ENCODE data around the gene PTPRT.

PTPRT gene

GRCh38 chr20:42461291-42461690 lies 728.4 kb downstream of the PTPRT start:
- no peak overlapping the region for H2BK120ac ChIP-seq (ENCODE audit: low read depth, low read length)
- H4K91ac ChIP-seq (ENCODE audit: low read length) = no peak overlapping the region
- DNase-seq = no peak
- H3K4me3 ChIP-seq (ENCODE audit: insufficient read depth in 1 of 2, low read depth in 1 of 2, low read length in 2 of 2) = no peak overlapping the region
- no peak overlapping the region for H3K18ac ChIP-seq (ENCODE audit: low read depth in 1 of 2, low read length in 2 of 2)
- H3K9me3 ChIP-seq (ENCODE audit: control insufficient read depth, low read length) = no peaks in the 10 kb centered on the region
- no peaks in the 10 kb centered on the region for H3K79me1 ChIP-seq (replicated peaks; ENCODE audit: low read length, poor library complexity, severe bottlenecking)
- H2BK5ac ChIP-seq (ENCODE audit: low read depth, low read length, poor library complexity, severe bottlenecking) = no peak overlapping the region
- H3K36me3 ChIP-seq (ENCODE audit: control insufficient read depth in 1 of 2, insufficient read depth in 2 of 2, low read depth in 1 of 2, low read length in 2 of 2) = no peaks in the 10 kb centered on the region
- no peak overlapping the region for H3K4me2 ChIP-seq (ENCODE audit: low read length, poor library complexity, severe bottlenecking)
- H2AK5ac ChIP-seq (ENCODE audit: low read length, severe bottlenecking) = no peak overlapping the region
- H2AFZ ChIP-seq (ENCODE audit: low read depth, low read length) = no peak overlapping the region
- H3K27ac ChIP-seq (ENCODE audit: low read length, poor library complexity, severe bottlenecking) = no peak overlapping the region
- H4K8ac ChIP-seq (ENCODE audit: low read length) = no peak overlapping the region
- H3K27me3 ChIP-seq (ENCODE audit: control insufficient read depth in 1 of 2, insufficient read depth in 1 of 2, low read length in 2 of 2) = no peaks in the 10 kb centered on the region
- no peaks in the 10 kb centered on the region for H3K4me1 ChIP-seq (ENCODE audit: control insufficient read depth, insufficient read depth, low read depth, low read length)
- no peak overlapping the region for H3K23ac ChIP-seq (ENCODE audit: low read length in 2 of 2)
- no peak overlapping the region for H3K4ac ChIP-seq (ENCODE audit: low read depth in 1 of 2, low read length in 2 of 2)
- no peak overlapping the region for H3K9ac ChIP-seq (ENCODE audit: low read length)
- H3K14ac ChIP-seq (ENCODE audit: low read length in 2 of 2) = no peak overlapping the region
- WGBS = no CpG with 5 or more reads among the region's 2 CpGs
- no peak overlapping the region for H2BK12ac ChIP-seq (ENCODE audit: low read length in 2 of 2)
- H2BK15ac ChIP-seq (ENCODE audit: low read depth, poor library complexity, severe bottlenecking) = no peak overlapping the region

- no peak for DNase-seq
- Histone ChIP-seq H2BK15ac (ENCODE audit: low read depth, poor library complexity, severe bottlenecking) (no peak overlapping the region), H3K27ac (ENCODE audit: low read length, poor library complexity, severe bottlenecking) (no peak overlapping the region), H2AK5ac (ENCODE audit: low read length, severe bottlenecking) (no peak overlapping the region), H3K4ac (ENCODE audit: low read depth in 1 of 2, low read length in 2 of 2) (no peak overlapping the region), H3K23ac (ENCODE audit: low read length in 2 of 2) (no peak overlapping the region), H4K8ac (ENCODE audit: low read length) (no peak overlapping the region), H3K9me3 (ENCODE audit: control insufficient read depth, low read length) (no peaks in the 10 kb centered on the region), H3K4me2 (ENCODE audit: low read length, poor library complexity, severe bottlenecking) (no peak overlapping the region), H2BK5ac (ENCODE audit: low read depth, low read length, poor library complexity, severe bottlenecking) (no peak overlapping the region), H3K79me1 (replicated peaks; ENCODE audit: low read length, poor library complexity, severe bottlenecking) (no peaks in the 10 kb centered on the region), H2BK12ac (ENCODE audit: low read length in 2 of 2) (no peak overlapping the region), H3K18ac (ENCODE audit: low read depth in 1 of 2, low read length in 2 of 2) (no peak overlapping the region), H3K4me3 (ENCODE audit: insufficient read depth in 1 of 2, low read depth in 1 of 2, low read length in 2 of 2) (no peak overlapping the region), H3K36me3 (ENCODE audit: control insufficient read depth in 1 of 2, insufficient read depth in 2 of 2, low read depth in 1 of 2, low read length in 2 of 2) (no peaks in the 10 kb centered on the region), H3K14ac (ENCODE audit: low read length in 2 of 2) (no peak overlapping the region), H2BK120ac (ENCODE audit: low read depth, low read length) (no peak overlapping the region), H3K27me3 (ENCODE audit: control insufficient read depth in 1 of 2, insufficient read depth in 1 of 2, low read length in 2 of 2) (peaks cover 0 to 5% of the 10 kb centered on the region in 2 experiments), H2AFZ (ENCODE audit: low read depth, low read length) (no peak overlapping the region), H3K4me1 (ENCODE audit: control insufficient read depth, insufficient read depth, low read depth, low read length) (no peaks in the 10 kb centered on the region), H4K91ac (ENCODE audit: low read length) (no peak overlapping the region), H3K9ac (ENCODE audit: low read length) (no peak overlapping the region)
- 29% methylated on average over 1 of the region's 2 CpGs for WGBS
Measured at GRCh38 chr20:42447270-42447669, 742.4 kb downstream of the PTPRT start.

GRCh38 chr20:42444799-42445198 lies 744.9 kb downstream of the PTPRT start:
- Histone ChIP-seq H3K23ac (ENCODE audit: low read length in 2 of 2) (no peak overlapping the region), H3K4ac (ENCODE audit: low read depth in 1 of 2, low read length in 2 of 2) (no peak overlapping the region), H2BK12ac (ENCODE audit: low read length in 2 of 2) (no peak overlapping the region), H2BK15ac (ENCODE audit: low read depth, poor library complexity, severe bottlenecking) (no peak overlapping the region), H4K8ac (ENCODE audit: low read length) (no peak overlapping the region), H3K4me1 (ENCODE audit: control insufficient read depth, insufficient read depth, low read depth, low read length) (no peaks in the 10 kb centered on the region), H2AFZ (ENCODE audit: low read depth, low read length) (no peak overlapping the region), H3K79me1 (replicated peaks; ENCODE audit: low read length, poor library complexity, severe bottlenecking) (no peaks in the 10 kb centered on the region), H3K18ac (ENCODE audit: low read depth in 1 of 2, low read length in 2 of 2) (no peak overlapping the region), H3K9ac (ENCODE audit: low read length) (no peak overlapping the region), H3K4me2 (ENCODE audit: low read length, poor library complexity, severe bottlenecking) (no peak overlapping the region), H2AK5ac (ENCODE audit: low read length, severe bottlenecking) (no peak overlapping the region), H3K36me3 (ENCODE audit: control insufficient read depth in 1 of 2, insufficient read depth in 2 of 2, low read depth in 1 of 2, low read length in 2 of 2) (no peaks in the 10 kb centered on the region), H3K27me3 (ENCODE audit: control insufficient read depth in 1 of 2, insufficient read depth in 1 of 2, low read length in 2 of 2) (peaks cover 0 to 15% of the 10 kb centered on the region in 2 experiments), H3K4me3 (ENCODE audit: insufficient read depth in 1 of 2, low read depth in 1 of 2, low read length in 2 of 2) (no peak overlapping the region), H3K27ac (ENCODE audit: low read length, poor library complexity, severe bottlenecking) (no peak overlapping the region), H3K9me3 (ENCODE audit: control insufficient read depth, low read length) (no peaks in the 10 kb centered on the region), H2BK120ac (ENCODE audit: low read depth, low read length) (no peak overlapping the region), H3K14ac (ENCODE audit: low read length in 2 of 2) (no peak overlapping the region), H4K91ac (ENCODE audit: low read length) (no peak overlapping the region), H2BK5ac (ENCODE audit: low read depth, low read length, poor library complexity, severe bottlenecking) (no peak overlapping the region)
- DNase-seq = no peak
- 70% methylated on average over 3 of the region's 3 CpGs for WGBS

GRCh38 chr20:42443200-42443599 lies 746.5 kb downstream of the PTPRT start:
- Histone ChIP-seq H2AK5ac (ENCODE audit: low read length, severe bottlenecking) (no peak overlapping the region), H3K27me3 (ENCODE audit: control insufficient read depth in 1 of 2, insufficient read depth in 1 of 2, low read length in 2 of 2) (peaks cover 0 to 15% of the 10 kb centered on the region in 2 experiments), H2BK12ac (ENCODE audit: low read length in 2 of 2) (no peak overlapping the region), H2BK120ac (ENCODE audit: low read depth, low read length) (no peak overlapping the region), H3K9me3 (ENCODE audit: control insufficient read depth, low read length) (no peaks in the 10 kb centered on the region), H3K4me3 (ENCODE audit: insufficient read depth in 1 of 2, low read depth in 1 of 2, low read length in 2 of 2) (no peak overlapping the region), H3K4me2 (ENCODE audit: low read length, poor library complexity, severe bottlenecking) (no peak overlapping the region), H3K18ac (ENCODE audit: low read depth in 1 of 2, low read length in 2 of 2) (no peak overlapping the region), H3K9ac (ENCODE audit: low read length) (no peak overlapping the region), H2AFZ (ENCODE audit: low read depth, low read length) (no peak overlapping the region), H3K4me1 (ENCODE audit: control insufficient read depth, insufficient read depth, low read depth, low read length) (no peaks in the 10 kb centered on the region), H3K36me3 (ENCODE audit: control insufficient read depth in 1 of 2, insufficient read depth in 2 of 2, low read depth in 1 of 2, low read length in 2 of 2) (no peaks in the 10 kb centered on the region), H4K8ac (ENCODE audit: low read length) (peak overlapping the region; percentile 38), H4K91ac (ENCODE audit: low read length) (no peak overlapping the region), H2BK15ac (ENCODE audit: low read depth, poor library complexity, severe bottlenecking) (no peak overlapping the region), H2BK5ac (ENCODE audit: low read depth, low read length, poor library complexity, severe bottlenecking) (no peak overlapping the region), H3K27ac (ENCODE audit: low read length, poor library complexity, severe bottlenecking) (no peak overlapping the region), H3K14ac (ENCODE audit: low read length in 2 of 2) (no peak overlapping the region), H3K23ac (ENCODE audit: low read length in 2 of 2) (no peak overlapping the region), H3K79me1 (replicated peaks; ENCODE audit: low read length, poor library complexity, severe bottlenecking) (no peaks in the 10 kb centered on the region), H3K4ac (ENCODE audit: low read depth in 1 of 2, low read length in 2 of 2) (no peak overlapping the region)
- no peak for DNase-seq
- WGBS = 54% methylated on average over 3 of the region's 4 CpGs
